Inferior parietal cortex (tissue), 1 donor: ENCODE results near the gene RPP25L.
"Not testable (repeated sequence)": the region's sequence is repeated elsewhere in the genome, so short reads cannot be mapped to it uniquely, and the experiment has no call there.

Source experiments
- DNase-seq: peaks from one replicate; pipeline ENCODE4 v3.0.0-alpha.2; 2016; ENCODE audit errors: extremely low spot score

RPP25L gene, protein sequence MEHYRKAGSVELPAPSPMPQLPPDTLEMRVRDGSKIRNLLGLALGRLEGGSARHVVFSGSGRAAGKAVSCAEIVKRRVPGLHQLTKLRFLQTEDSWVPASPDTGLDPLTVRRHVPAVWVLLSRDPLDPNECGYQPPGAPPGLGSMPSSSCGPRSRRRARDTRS

DNA sequence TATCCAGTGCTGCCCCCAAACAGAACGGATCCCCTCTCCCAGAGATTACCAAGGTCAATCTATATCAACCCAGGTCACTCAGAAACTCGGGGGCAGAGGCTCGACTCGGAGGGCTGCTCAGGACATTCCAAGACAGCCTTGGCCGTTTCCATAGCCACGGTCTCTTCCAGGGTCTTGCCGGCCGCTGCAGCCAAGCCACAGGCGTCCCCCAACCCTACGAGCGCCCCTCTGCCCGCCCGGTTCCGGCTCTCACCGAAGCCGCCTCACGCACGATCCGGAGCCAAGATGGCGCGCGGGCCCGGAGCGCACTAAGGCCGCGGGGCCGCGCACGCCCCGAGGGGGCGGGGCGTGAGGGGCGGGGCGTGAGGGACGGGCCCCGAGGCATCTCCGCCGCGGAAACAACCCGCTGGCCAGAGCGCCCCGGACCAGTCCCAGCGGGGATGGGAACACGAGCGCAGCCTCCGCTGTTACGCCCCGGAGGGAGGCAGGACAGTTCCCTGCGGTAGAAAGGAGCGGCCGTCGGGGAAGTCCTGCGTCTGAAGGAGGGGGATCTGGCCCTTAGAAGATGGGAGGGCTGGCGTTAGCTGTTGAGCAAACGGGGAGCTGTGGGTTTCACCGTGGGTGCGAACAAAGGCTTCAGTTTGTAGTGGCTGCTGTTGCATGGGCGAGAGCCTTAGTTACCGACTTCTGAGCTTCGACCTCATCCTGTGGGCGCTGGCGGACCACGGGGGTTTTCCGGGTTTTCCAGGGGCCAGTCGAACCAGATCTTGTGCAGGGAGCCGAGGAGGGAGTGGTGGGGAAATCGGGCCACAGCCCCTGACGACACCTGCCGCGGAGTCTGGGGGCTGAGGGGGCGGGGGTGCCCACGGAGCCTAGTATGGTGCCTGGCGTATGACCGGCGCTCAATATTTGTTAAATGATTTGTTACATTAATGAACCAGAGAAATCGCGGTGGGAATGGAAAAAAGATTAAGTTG is at the start of gene RPP25L:
RPP25L (minus strand) TSS at position 287 of the 977 bp plus-strand sequence. CDS start 801 bp downstream, outside the sequence.
- DNase-seq, result peak; percentile 86

DNA sequence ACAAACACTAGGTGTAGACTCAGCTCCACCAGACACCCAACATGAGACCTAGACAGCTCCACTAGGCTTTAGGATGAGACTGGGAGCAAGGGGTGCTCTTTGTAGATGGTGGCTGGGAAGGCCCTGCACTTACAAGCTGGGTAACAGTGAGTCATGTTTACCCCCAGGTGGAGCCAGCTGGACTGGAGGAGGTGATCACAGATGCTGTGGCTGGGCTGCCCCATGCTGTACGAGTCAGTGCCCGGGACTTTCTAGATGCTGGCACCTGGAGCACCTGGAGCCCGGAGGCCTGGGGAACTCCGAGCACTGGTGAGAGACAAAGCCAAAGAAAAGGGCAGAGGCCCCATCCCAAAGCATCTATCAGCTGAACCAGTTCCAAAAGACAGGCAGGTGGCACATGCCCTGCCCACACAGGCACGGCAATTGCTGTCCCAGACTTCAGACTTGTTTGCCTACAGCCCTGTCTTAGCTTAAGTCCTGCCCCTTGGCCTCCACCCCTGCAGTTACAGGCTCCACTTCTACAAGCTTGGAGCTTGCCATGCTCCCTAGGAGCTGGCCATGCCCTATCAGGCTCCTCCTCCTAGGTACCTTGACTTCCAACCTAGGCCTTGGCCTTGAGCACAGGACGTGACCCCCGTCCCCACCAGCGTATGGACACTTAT is 47.8 kb upstream of the RPP25L start:
- no peak for DNase-seq

DNA sequence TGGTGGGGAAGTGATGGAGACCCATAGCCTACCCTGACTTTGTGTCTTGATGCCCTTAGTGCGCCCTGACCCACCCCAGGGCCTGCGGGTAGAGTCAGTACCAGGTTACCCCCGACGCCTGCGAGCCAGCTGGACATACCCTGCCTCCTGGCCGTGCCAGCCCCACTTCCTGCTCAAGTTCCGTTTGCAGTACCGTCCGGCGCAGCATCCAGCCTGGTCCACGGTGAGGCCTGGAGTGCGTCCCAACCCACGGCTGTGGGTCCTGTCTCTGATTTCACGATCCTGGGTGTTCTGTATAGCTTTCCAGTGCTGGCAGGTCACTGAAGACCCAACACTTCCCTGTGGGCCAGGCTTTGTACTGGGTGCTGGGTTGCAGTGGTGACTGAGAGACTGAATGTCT is 46.6 kb upstream of the RPP25L start:
- DNase-seq, result no peak

DNA sequence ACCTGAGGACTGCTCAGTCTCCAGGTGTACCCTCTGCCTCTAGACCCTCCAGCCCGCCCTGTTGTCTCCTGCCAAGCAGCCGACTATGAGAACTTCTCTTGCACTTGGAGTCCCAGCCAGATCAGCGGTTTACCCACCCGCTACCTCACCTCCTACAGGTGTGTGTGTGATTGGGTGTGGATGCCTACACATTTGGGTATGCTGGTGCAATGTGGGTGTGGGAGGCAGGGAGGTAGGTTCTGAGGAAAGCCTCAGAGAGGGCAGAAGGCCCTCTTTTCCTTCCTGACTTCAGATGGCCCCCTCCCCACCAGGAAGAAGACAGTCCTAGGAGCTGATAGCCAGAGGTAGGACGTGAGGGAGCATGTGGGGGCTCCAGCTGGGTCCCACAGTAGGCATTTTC is 45.1 kb upstream of the RPP25L start:
- no peak for DNase-seq

DNA sequence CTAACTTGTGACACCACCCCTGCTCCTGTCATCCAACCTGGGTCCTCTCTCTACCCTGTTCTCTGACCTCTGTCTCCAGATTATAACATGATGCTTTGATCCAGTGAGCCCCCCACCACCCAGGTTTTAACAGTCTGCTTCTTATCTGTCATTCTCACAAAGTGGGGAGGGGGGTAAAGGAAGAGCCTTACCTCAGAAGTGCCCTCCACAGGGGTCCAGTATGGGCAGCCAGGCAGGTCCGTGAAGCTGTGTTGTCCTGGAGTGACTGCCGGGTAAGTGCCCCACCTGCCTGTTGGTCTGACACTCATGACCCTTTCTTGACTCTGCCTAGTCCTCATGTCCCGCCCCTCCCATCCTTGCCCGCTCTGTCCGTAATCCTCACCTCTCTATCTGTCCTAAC is 43.5 kb upstream of the RPP25L start:
- DNase-seq, result no peak

DNA sequence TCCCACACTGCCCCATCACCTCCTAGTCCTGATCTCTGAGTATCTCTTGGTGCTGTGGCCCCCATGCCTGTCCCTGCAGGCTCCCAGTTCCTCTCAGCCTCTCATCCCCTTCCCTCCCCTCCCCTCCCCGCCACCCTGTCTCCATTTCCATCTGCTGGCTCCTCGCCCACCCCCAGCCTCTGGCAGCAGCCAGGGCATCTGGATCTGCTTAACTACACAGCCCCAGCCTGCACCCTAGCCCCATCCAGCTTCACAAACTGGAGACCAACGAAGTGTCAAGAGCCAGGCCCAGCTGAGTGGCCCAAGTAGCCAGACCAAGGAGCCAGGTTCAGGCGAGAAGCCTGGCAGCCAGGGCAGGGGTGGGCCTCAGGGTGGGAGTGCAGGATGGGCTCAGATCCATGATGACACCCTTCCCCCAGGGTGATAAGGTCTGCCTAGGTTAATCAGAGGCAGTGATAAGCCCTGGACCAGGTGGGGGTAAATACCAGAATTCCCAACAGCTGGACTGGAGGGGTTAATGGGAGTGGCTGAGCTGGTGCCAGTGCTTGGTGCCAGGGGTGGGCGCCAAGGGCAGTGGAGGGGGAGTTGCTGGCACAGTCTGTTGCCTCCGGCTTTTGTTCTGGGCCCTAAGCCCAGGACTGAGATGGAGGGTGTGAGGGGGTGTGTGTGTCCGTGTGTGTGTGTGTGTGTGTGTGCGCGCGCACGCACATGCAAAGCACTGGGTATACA is 42.6 kb upstream of the RPP25L start:
- peak; percentile 58 for DNase-seq

DNA sequence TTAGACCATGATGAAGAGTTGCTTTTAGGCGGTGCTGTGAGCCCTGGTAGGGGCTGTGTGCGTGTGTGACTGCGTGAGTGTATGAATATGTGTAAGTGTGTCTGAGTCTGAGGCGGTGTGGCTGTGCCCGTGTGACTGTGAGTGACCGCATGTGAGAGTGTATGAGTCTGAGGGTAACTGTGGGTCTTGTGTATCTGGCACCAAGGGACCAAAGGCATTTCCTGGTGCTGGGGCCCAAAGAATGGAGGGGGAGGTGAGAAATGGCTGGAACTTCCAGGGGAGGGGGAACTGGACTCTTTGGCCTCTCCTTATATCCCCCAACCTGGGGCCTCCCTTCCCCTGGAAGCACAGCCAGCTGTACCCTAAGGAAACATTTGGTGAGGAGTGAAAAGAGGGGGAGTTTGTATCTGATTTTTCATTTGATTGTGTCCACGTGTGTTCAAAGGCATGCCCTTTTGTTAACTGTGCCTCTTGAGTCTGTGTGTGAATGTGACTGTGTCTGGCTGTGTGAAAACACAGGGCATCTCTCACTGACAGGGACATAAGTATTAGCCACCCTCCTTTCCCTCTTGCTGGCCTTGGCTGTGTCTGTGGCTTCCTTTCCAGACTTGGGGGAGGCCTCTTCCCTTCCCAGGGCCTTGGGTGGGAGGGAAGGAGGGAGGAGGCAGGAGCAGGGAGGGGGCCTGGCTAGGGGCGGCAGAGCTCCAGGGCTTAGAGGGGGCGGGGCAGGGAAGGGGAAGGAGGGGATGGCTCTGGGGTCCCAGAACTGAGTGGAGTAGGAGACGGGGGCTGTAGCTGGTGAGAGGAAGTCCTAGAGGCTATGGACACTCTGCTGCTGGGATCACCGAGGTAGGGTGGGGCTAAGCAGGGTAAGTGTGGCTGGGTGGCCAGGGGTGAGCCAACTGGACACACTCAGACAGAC is 41.5 kb upstream of the RPP25L start:
- DNase-seq, result no peak

DNA sequence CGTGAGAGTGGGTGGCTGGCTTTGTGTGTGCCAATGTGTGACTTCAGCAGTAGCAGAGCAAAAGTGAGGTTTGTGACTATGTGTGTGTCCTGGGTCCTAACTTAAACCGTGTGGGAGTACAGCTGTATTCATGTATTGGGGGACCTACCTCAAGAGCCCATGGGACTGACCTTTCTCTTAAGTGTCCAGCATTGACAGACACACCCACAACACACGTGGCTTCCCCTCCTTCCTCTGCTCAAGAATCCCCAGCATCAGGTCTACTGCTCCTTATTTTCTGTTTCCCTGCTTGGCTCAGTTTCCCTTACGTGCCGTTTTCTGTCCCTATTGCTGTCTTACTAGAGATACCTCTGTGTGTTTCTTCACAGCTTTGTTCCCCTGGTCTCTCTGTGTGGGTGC is 40.7 kb upstream of the RPP25L start:
- DNase-seq, result no peak

DNA sequence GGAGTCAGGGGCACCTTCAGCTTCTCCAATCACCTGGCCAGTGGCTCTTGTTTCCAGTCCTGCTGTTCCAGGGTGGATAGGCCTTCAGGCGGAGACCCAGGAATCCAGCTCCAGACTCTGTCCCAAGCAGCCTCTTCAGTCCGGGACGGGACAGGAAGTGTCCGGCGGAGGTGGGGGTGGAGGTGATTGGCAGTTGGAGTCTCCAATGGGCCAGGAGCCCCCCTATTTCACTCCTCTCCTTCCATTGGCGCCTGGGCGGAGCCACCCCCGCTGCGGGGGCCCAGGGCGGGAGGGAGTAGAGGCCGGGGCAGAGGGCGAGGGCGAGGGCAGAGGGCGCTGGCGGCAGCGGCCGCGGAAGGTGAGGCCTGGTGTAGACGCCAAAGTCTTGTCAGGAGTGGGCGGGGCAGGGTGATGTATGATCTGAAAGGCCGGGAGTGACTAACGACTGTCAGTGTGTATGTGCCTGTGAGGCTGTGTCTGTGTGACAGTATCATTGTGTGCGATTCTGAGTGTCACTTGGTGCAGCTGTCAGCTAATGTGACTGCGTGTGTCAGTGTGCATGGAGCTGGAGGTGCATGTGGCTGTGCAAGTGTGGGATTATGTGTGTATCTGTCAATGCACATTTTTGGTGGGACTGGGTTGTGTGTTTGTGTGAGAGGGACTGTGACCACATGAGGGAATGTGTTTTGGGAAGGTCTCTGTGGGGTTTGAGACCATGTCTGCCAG is 40.1 kb upstream of the RPP25L start, which contains the start of gene IL11RA:
IL11RA (plus strand) TSS at position 310 of the 726 bp plus-strand sequence. CDS start 3,033 bp downstream, outside the sequence.
- peak; percentile 77 for DNase-seq

DNA sequence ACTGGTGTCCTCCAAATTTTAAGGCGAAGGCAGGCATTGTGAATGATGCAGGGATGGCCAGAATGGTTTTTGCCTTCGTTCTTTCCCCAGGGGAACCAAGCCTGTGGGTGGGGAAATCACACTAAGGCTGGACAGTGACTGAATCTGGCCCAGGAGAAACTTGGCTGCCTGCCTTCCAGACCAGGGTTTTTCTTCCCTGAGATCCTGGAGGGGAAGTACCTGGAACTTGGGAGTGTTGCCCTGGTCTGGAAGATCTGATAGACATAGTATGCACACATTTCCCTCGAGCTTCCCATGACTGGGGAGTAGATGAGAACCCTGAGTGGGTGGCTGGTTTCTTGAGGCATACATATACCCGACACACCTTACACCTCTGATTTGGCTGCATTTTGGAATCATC is 39.4 kb upstream of the RPP25L start:
- DNase-seq, result no peak

DNA sequence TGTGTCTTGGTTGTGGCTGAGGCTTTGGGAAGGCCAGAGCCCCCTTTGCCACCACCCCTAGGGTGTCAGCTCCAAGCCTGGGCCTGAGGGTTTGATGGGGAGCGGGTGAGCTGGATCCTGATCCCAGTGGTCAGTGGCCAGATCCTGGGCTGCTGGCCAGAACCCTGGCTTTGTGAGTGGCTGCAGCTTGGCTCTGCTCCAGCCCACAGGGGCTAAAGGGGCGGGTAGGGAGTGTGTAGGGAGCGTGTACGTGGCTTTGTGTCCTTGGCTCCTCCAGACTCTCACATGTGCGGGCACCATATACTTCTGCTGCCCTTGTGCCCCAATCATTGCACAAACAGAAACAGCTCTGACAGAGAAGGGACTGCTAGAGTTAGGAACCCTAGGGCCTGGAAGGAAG is 38.9 kb upstream of the RPP25L start:
- no peak for DNase-seq

DNA sequence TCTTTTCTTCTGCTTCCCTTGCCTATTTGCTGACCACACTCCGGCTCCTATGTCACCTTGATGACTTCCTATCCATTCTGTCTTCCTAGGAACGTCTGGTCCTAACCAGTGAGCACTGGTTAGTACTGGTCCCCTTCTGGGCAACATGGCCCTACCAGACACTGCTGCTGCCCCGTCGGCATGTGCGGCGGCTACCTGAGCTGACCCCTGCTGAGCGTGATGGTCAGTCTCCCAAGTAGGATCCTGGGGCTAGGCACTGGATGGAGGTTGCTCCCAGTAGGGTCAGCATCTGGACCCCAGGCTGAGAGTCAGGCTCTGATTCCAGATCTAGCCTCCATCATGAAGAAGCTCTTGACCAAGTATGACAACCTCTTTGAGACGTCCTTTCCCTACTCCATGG is 36.8 kb upstream of the RPP25L start:
- DNase-seq, result no peak

DNA sequence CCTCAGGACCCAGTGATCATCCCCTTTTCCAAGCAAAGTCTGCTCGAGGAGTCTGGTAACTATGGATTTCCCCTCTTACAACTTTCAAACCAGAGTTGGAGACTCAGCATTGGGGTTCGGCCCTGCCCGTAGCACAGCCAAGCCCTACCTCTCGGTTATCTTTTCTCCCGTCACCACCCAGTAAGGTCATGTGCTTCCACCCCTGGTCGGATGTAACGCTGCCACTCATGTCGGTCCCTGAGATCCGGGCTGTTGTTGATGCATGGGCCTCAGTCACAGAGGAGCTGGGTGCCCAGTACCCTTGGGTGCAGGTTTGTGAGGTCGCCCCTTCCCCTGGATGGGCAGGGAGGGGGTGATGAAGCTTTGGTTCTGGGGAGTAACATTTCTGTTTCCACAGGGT is 35.8 kb upstream of the RPP25L start:
- no peak for DNase-seq

DNA sequence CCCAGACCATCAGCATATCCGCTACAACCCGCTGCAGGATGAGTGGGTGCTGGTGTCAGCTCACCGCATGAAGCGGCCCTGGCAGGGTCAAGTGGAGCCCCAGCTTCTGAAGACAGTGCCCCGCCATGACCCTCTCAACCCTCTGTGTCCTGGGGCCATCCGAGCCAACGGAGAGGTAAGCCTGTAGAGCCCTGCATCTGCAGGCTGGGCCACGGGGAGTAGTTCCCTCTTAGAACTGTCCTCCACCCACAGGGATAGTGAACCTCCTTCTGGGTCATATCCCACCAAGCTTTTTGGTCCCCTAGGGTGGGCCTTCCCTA is 35.1 kb upstream of the RPP25L start:
- DNase-seq, result no peak

DNA sequence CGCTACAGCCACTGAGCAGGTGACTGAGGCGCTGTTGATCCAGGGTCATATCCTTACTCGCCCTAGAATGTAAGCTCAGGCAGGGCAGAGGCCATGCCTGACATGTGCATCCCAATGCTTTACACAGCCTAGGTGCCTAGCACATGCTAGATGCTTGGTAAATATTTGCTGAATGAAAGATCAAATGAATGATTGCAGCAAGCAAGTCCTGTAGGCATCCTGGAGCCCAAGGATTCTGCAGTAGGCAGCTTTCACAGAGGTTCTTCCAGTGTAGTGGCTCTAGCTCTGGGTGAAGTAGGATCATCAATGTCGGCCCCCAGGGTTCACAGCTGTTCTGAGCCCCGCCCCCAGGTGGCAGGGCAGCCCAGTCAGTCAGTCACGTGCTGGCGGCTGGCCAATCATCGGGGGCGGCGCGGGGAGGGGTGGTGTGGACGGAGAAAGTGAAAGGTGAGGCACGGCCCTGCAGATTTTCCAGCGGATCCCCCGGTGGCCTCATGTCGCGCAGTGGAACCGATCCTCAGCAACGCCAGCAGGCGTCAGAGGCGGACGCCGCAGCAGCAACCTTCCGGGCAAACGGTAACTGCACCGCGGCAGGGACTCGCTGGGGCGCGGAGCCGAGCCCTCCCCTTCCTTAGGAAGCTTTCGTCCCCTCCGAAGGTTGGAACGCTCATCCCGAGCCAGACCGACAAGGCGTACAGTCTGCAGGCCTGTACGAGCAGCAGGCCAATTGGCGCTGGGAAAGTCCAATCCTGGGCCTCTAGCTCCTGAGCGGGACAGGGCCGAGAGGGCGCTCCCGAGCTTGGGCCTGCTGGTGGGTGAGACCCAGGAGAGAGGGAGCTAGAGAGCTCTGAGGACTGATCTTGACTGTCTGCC is 34.5 kb upstream of the RPP25L start, which contains the start of gene GALT:
GALT (plus strand) TSS at position 465 of the 873 bp plus-strand sequence; CDS start at position 495, 30 bp downstream.
- peak; percentile 80 for DNase-seq

DNA sequence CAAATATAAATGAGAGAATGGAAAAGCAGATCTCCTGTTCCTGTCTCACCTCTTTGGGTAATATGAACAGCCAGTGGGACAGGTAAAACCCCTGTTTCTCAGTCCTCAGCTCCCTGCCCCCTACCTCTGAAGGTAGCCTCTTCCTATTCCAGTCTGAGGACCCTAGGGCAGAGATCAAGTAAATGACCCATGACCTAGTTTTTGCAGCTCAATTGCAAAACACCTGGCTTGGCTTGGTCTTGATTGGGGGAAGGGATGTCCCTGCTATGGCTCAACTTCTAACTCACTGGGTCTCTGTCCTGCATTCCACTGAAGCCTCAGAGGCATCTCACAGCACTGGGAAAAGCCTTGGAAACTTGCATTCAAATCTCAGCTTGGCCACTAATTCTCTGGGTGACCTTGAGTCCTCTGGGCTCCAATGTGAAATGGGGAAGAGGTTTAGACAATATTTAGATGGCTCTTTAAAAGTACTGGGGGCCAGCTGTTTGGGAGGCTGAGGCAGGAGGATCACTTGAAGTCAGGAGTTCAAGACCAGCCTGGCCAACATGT is 32.9 kb upstream of the RPP25L start:
- DNase-seq, result no peak

DNA sequence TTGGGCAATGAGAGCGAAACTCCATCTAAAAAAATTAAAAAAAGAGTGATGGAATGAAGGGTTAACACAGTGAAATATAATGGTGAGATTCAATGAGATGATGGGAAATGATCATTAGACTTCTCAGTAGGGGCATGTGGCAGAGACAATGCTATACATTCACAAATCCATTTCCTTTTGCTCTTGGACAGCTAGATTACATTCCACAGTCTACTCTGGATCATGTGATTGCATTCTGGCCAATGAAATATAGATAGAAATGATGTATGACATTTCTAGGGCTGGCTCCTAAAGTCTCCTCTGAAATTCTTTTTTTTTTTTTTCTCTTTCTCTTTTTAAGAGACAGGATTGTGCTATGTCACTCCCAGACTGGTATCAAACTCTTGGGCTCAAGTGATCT is 30.8 kb upstream of the RPP25L start:
- DNase-seq, result no peak

DNA sequence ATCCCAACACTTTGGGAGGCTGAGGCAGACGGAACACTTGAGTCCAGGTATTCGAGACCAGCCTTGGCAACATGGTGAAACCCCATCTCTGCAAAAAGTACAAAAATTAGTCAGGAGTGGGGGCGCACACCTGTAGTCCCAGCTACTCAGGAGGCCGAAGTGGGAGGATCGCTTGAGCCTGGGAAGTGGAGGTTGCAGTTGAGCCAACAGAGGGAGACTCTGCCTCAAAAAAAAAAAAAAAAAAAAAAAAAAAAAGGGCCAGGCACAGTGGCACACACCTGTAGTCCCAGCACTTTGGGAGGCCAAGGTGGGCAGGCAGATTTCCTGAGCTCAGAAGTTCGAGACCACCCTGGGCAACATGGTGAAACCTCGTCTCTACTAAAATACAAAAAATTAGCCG is 27.4 kb upstream of the RPP25L start:
- DNase-seq, result not testable (repeated sequence)

DNA sequence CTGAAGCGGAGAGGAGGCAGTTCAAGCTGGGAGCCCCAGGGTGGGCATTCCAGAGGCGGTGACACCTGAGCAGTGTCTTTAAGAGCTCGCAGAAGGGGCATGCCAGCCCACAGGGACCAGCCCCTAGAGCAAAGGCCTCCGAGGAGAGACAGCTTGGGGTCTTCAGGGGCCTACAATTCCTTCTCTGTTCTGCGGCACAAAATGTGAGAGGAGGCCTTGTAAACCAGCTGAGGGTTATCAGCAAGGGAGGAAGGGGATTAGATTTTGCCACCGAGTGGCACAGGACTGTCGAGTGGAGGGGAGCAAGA is 26.2 kb upstream of the RPP25L start:
- DNase-seq, result no peak
